Epidermal melanocyte (primary cell): Measurements from ENCODE around the gene SPATA16.
"Not testable (repeated sequence)": the region's sequence is repeated elsewhere in the genome, so short reads cannot be mapped to it uniquely, and the experiment has no call there.

Experiments
- DNase-seq: peaks from one replicate; pipeline ENCODE4 v3.0.0; 2011; ENCODE audit warnings: low spot score; ENCODE audit not compliant: insufficient read length

Gene SPATA16

DNA sequence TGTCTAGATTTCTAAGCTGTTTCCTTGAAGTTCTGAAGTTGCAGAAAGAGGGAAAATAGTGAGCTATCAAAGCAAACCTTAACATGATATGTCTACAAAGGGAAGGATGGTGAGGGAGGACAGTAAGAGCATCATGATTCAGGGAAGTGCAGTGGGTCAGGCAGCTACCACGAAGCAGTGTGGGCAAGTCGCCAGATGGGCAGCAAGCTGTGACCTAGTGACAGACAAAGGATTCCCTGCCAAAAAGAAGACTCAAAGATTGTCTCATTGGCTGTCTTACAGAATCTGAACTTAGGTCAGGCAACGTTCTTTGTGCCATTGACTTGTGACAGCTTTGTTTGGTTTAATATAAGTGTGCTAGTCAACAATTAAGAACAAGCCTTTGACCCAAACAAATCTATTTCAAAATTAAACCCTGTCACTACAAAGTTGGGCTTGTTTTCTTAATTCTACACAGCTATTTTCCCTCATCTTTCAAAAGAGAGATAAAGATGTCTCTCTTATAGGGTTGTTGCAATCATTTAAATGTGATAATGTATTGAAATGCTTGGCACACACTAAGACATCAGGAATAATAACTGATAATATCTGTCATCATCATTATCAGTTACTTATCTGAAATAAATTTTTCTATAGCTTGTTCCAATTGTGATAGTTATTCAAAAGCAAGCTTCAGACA lies 237.3 kb downstream of the SPATA16 start:
- no peak for DNase-seq

DNA sequence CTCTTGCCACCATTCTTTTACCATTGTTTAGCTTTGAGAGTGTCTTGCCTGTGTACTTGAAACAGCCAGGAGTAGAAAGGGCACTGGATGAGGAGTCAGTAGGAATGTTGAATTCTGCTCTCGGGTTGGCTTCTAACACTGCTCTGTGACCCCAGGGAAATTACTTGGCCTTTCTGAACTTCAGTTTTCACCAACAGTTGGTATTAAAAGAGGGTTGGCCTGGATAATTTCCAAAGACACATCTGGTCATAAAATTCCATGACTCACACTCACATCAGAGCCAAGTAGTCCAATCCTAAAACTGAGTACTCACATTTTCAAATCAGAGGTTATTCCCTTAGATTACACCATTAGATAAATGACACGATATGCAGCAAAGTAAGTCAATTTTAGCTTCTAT lies 248.9 kb downstream of the SPATA16 start:
- no peak for DNase-seq

DNA sequence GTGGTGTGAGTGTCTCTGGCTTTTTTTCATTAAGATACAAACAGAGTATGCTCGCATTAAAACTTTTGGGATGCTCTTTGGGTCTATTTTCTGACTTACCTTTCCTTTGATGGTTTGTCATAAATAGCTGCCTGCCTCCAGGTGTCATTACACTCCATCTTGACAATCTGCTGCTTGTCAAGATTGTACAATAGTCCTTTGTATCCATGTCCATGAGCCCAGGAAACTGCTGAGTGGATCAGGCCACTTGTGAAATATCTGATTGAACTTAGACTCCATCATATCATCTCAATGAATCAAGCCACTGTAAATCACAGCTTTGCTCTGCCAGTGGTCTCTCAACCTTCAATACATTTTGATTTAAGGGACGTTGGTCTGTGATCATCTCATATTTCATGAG lies 255.3 kb downstream of the SPATA16 start:
- DNase-seq: no peak

DNA sequence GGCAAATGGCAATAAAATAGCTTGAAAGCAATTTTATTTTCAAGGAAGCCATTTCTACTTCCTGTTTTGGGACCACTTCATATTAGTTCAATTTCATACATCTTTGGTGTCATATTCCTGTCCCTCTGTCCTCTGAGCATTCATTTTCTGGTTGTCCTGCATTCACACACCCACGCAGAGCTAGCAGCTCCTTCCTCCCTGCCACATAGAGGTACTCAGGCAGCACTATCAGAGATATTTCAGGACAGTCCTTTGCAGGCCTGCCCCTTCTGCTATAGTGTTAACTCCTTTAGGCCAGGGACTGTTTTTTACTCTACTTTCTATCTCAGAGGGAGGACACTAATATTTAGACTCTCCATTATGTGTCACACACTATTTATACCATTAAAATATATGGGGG lies 258.5 kb downstream of the SPATA16 start:
- DNase-seq: no peak

DNA sequence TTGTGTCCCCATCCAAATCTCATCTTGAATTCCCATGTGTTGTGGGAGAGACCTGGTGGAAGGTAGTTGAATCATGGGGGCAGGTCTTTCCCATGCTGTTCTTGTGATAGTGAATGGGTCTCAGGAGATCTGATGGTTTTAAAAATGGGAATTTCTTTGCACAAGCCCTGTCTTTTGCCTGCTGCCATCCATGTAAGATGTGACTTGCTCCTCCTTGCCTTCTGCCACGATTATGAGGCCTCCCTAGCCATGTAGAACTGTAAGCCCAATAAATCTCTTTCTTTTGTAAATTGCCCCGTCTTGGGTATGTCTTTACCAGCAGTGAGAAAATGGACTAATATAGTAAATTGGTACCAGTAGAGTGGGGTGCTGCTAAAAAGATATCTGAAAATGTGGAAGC lies 261.7 kb downstream of the SPATA16 start:
- not testable (repeated sequence) for DNase-seq

DNA sequence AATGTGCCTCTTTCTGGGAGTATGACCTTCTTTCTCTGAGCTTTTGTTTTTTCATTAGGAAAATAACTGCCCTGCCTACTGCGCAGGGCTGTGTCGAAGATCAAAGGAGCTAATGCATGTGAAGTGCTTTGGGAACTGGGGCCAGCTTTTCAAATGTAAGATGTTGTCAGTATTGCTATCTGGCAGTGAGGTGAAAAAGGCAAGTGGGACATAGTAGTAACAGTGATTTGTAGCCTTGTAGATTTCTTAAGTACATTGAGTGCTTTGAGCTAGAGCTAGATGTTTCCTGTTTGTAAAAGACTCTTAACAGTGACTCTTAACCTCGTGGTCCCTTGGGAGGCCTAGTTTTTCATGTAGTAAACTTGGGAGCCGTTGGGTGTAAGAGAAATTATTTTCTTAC lies 264.0 kb downstream of the SPATA16 start:
- no peak for DNase-seq

DNA sequence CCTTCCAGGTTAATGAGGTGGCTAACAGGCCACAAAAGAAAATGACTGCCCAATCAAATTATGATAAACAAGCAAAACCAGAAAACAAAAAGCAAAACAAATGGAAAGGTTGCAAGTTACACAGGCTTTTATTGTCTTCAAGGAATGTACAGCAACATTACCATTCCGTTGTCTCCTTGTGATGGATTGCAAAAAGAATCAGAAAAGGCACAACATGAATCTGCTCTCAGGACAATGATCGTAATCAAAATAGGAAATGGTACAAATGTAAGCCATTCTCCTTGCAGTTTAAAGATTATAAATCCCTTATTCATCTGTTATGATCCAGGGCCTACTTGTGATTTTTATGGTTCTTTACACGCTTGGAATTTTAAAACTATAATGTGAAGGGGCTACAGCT lies 264.7 kb downstream of the SPATA16 start:
- DNase-seq: no peak

DNA sequence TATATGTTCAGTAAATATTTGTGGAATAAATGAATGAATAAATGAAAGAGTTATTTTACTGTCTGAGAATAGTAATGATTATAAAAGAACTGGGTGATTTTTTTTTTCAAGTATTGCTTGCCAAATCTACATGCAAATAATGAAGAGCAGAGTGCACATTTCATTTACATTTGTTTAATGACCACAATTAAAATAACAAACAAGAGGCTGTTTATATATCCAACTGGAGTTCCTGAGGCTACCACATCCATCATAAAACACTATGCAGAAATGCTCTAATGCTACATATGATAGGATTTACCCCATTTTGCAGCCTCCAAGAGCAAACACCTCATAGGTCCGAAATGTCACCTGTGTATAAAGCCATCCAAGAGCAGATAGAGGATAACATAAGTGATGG lies 266.0 kb downstream of the SPATA16 start:
- no peak for DNase-seq

DNA sequence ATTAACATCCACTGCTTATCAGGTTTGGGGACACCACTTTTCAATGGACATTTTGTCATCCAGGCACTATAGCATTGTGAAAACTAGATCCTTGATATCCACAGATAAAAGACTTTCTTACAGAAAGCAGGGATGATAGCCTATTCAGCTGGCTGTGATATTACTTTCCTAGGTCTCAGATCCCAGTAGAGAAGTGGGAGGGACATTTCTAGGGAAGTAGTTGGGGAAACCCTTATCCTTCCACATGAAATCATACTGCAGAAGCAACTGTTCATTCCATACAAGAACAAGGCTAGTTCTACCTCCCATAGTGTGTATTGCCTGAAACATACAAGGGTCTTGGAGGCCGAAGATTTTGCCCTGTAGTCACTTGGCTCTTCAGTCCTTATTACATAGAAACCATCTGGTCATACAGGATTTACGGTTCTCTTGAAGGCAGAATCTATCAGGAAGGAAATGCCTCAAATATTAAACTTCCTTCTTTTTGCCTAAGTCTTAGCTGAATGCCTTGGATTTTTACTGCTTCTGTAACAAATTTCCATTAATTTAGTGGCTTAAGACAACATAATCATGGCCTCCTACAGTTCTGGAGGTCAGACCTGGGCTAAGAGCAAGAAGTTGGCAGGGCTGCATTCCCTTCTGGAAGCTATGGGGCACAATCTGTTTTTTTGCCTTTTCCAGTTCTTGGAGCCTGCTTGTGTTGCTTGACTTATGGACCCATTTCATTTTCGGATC lies 271.1 kb downstream of the SPATA16 start:
- no peak for DNase-seq

DNA sequence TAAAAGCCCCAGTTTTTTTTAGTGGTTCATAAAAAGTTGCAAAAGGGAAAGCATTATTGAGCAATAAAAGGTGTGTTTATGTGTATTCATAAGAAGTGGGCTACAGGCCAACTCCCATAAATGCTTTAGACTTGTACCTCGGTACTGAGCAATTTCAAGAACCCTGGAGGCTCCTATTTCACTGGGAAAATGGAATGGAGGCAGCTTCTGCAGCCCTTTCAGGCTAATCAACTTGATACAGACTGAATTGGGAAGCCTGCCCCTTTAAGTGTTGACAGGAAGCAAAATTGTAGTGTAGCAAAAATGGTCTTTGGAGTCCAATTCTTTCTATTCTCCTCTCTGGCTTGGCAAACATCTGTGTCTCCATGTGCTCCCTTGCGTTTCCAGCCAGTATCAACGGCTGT lies 271.7 kb downstream of the SPATA16 start:
- DNase-seq: no peak

DNA sequence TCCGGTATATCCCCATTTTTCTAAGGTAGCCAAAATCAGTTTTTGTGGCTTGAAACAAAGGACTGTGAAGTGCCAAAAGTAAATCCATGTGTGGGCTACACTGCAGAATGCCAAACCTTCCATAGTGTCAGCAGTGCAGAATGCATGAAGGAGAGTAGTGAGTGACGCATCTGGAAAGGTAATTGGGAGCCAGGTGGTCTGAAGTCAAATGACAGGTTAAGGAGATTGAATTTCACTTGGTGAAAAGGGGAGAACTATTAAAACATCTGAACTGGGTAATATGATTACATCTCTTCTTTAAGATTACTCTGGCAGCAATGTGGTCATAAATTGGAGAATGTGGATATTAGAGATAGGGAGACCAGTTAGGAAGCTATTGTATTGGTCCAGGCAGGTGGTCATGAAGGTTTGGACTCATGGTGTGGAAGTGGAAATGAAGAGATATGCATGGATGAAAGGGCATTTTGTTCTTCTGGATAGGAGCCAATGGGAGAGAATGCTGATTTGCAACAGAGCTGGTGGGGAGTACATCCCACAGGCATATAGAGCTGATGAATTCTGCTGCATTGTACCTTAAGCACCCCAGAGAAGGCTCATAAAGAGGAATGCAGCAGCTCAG lies 272.3 kb downstream of the SPATA16 start:
- no peak for DNase-seq

DNA sequence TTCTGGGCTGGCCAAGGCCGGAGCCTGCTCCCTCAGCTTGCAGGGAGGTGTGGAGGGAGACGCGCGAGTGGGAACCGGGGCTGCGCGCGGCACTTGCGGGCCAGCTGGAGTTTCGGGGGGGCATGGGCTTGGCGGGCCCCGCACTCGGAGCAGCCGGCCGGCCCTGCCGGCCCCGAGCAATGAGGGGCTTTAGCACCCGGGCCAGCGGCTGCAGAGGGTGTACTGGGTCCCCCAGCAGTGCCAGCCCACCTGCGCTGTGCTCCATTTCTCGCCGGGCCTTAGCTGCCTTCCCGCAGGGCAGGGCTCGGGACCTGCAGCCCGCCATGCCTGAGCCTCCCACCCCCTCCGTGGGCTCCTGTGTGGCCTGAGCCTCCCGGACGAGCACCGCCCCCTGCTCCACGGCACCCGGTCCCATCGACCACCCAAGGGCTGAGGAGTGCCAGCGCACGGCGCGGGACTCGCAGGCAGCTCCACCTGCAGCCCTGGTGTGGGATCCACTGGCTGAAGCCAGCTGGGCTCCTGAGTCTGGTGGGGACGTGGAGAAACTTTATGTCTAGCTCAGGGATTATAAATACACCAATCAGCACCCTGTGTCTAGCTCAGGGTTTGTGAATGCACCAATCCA lies 274.2 kb downstream of the SPATA16 start:
- DNase-seq: not testable (repeated sequence)

DNA sequence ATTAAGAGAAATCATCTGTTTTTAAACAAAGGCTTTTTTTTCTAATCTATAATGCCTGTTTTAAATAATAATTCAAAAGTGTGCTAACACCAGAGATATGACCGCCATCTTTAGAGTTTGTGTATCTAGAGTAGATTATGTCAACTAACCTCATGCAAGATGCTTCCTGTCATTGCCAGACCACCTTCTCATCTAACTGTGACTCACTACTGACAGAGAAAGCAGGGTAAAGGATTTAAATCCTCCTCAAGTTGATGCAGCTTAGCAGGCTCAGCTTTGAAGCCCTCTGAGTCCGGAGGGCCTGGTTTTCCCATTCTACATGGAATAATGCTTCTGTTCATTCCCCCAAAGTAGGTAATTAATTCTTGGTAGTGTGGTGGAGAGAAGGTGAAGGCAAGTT lies 282.0 kb downstream of the SPATA16 start:
- DNase-seq: no peak

DNA sequence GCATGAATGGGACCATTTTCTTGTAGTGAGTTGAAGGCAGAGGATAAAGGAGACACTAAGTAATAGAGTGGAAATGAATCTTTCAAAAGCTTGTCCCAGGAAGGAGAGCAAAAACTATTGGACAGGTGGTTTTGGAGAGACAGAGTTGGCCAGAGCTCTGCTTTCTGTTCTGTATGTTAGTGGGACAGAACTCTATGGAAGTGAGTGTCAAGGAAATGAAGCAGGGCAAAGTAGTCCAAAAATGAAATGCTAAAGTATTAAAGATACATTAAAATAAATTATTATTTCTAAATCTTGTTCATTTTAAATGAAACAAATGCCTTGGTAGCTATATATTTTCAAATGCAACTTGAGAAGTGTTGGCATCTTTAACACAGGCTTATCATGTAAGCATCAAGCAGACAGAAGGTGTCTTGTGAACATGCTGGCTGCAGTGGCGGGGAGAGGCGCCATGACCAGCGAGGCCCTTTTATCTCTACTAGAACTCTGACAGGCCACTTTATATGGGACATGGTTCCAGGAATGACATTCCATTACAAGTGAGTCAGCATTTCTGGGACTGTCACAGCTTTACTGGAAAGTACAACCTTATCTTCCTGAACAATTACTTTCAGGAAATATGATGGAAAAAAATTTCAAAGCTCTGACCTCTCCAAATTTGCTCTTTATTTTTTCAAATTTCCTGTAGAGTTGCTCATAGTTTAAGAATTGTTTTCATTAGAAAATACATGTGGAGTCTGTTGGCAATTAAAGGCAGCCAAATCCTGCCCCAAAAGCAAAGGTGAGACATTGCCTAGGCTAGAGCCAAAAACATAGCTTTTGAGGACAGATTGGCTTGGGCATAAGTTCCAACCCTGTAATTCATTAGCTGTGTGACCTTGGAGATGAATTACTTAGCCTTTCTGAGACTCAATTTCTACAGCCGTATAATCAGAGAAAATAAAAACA lies 284.0 kb downstream of the SPATA16 start:
- no peak for DNase-seq

DNA sequence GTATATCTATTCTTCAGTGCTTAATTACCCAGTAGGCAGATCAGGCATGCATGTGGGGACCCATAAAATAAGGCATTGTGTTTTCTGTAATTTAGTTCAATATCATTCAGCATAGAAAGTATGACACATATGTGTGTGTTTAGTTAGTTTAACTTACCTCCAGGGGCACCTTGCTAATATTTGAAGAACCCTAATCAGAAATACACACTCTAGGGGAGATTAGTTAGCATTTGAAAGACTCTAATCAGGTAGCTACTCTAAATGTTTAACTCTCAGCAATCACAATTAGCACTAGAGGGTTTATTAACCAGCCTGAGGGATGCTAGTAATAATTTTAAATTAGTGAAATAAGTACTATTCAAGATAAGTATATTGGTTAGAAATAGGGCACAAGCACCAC lies 286.0 kb downstream of the SPATA16 start:
- DNase-seq: no peak

DNA sequence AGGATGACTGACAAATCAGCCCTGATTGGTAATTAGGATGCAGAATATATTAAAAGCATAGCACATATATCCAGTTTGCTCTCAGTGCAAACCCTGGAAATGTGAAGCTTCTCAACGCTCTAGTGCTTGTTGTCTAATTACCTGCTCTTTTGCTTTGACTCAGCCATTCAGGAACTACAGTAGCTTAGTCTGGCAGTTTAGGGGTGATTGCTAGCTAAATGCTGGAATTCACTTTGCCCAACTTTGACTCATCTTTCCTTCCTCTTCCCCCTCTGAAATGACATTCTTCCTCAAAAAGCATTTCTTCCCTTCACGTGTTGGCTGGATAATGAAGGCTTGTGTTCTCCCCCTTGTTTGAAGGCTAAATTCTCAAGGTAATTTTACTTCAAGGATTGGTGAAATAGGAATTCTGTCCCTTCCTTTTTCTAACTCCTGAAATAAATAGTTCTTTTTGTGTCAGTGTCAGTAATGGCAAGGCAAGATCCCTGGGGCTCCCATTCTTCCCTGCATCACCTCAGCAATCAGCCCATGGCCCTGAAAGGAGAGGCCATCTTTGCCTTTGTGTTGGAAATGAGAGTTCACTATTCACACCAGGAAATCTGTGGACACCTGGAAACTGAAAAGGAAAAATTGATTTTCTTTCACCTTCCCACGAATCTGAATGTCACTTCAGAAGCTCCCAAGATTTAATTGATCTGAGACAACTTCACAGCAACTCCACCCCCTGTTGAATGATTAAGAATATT lies 286.9 kb downstream of the SPATA16 start:
- DNase-seq: no peak

DNA sequence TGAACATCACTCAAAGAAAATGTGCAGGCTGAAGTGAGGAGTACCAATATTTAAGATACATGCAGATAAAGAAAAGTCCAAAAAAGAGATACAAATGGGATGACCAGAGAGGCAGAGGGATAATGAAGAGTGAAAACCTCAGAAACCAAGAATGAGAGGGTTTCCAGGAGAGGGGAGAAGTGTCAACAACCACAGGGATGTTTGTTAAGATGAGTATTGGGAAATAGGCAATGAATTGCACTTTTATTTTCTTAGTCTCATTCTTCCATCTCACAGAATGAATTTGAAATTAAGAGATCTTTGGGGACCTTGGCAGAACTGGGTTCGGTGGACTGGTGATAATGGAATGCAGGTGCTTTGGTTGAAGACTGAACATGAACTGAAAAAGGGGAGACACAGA lies 288.0 kb downstream of the SPATA16 start:
- no peak for DNase-seq

DNA sequence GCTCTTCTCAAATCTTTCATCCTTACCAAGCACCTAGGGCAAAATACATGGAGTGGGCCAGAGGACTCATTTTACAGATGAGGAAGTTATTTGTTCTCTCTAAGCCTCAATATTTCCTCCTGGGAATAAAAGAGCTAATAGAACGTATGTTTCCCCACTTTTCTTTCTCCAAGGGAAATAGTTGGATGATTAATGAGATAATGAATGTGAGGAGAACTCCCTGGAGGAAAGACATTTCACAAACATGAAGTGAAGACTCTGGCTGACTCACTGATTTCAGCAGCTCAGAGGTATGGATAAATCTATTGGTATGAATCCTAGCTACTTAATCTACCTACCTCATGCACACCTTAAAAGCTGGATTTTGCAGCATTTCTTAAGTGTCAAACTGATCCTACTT lies 292.1 kb downstream of the SPATA16 start:
- no peak for DNase-seq

DNA sequence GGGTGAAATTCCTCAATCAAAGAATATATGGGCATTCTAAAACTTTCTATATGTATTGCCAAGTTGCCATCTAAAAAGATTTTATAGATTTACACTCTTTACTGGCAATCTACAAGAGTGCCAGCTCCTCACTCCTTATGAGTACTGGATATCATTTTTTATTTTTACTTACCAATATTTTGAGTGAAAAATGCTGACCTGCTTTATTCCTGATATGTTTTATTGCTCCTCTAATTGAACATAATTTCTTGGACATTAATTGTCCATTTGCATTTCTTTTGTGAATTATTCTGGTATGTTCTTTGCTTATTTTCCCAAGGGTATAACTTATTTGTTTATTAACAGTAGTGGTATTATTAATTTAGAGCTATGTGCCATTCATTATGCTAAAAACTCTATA lies 293.7 kb downstream of the SPATA16 start:
- DNase-seq: no peak

DNA sequence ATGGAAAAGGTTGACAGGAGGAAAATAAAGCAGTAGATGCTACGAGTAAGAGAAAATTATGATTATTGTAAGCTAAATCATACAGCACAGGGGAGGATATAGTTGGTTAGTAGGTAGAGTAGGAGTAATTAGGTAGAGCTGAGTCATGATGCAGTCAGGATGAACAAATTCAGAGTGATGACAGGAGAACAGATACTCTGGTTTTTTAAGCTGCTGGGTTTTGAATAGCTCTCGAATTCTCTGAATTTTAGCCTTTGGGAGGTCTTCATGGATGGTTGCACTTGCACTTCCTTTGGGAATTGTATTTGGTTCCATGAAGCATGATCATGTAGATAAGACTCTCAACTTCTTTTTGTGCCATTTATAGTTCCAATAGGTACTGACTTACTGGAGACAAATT lies 294.3 kb downstream of the SPATA16 start:
- no peak for DNase-seq
